HepG2 (cell line): Measurements from ENCODE around the gene HDAC4. TPM values are rescaled to one million over a fixed set of nuclear protein-coding genes. Genes with fewer than 3 reads are reported as not detected.

Experiments
- ATAC-seq: fragments of 200-7000 bp; cut with Tn5 transposase; 3 replicates; pipeline ENCODE4 v1.9.1; 2020; ENCODE audit warnings: mild to moderate bottlenecking, moderate library complexity
- BruUV-seq: library from RNA; stranded (reverse); fragments of 400-500 nt; replicated peaks from 2 replicates; lab custom pipeline; 2021; lab: Mats Ljungman, UMichigan
- CTCF ChIA-PET: fragments of 300-600 bp; formaldehyde crosslinking; extraction: SDS; loops from one replicate; lab custom pipeline; 2021; ENCODE audit warnings: low total read pairs, inconsistent platforms, low intra/inter-chr PET ratio; lab: Yijun Ruan, JAX
- POLR2A ChIA-PET: fragments of 350-600 bp; sonication (Branson Sonifier 250); formaldehyde crosslinking; loops from one replicate; lab custom pipeline; 2020; ENCODE audit warnings: antibody characterized with exemption, inconsistent platforms; lab: Yijun Ruan, JAX
- DNase-seq: peaks from one replicate; pipeline ENCODE4 v3.0.0-alpha.2; 2015; ENCODE audit warnings: low spot score
- FAIRE-seq: peaks from 3 replicates; lab custom pipeline; 2011; peaks lifted over from hg19 to GRCh38; lab: Jason Lieb, UNC
- H2AFZ ChIP-seq: one replicate; pipeline ENCODE4 v1.6.1; 2011; ENCODE audit warnings: low read length, inconsistent platforms
- H3K27ac ChIP-seq: fragments of 300-600 bp; 3 replicates; pipeline ENCODE4 v1.8.0; 2011; ENCODE audit warnings: mixed run types, mild to moderate bottlenecking, mixed read lengths, low read length, inconsistent platforms; ENCODE audit not compliant: insufficient read depth; ENCODE audit errors: extremely low read length
- H3K27me3 ChIP-seq, 2 experiments: fragments of 200-600 bp in 1 of 2; 2 replicates in 1 of 2; 3 replicates in 1 of 2; pipeline versions ENCODE4 v1.6.0 to v1.8.0; 2011; ENCODE audit warnings: low read length in 2 of 2, mild to moderate bottlenecking in 2 of 2, moderate library complexity in 2 of 2, inconsistent platforms in 1 of 2; ENCODE audit not compliant: insufficient read depth in 2 of 2, control insufficient read depth in 1 of 2
- H3K36me3 ChIP-seq, 2 experiments: fragments of 200-600 bp in 1 of 2; replicated peaks in 1 of 2; 2 replicates in 1 of 2; 3 replicates in 1 of 2; pipeline versions ENCODE4 v1.5.1 to v1.8.0; 2011; ENCODE audit warnings: low read length in 2 of 2, inconsistent platforms in 1 of 2; ENCODE audit not compliant: insufficient read depth in 2 of 2, control insufficient read depth in 1 of 2
- H3K4me1 ChIP-seq: 2 replicates; pipeline ENCODE4 v1.5.1; 2012; ENCODE audit warnings: low read length, inconsistent platforms; ENCODE audit not compliant: insufficient read depth
- H3K4me2 ChIP-seq: 2 replicates; pipeline ENCODE4 v1.6.0; 2011; ENCODE audit warnings: low read depth, low read length, inconsistent platforms
- H3K4me3 ChIP-seq, 3 experiments: fragments of 200-600 bp in 1 of 3; sonication (generic), shearing (Covaris generic) in 1 of 3; replicated peaks in 1 of 3; 2 replicates each; pipeline ENCODE4 v1.5.1; 2011 to 2016; ENCODE audit warnings: low read length in 3 of 3, inconsistent platforms in 2 of 3, low read depth in 2 of 3, mild to moderate bottlenecking in 2 of 3, control low read depth in 1 of 3, mixed read lengths in 1 of 3; ENCODE audit not compliant: insufficient read depth in 1 of 3
- H3K79me2 ChIP-seq: one replicate; pipeline ENCODE4 v1.6.1; 2011; ENCODE audit warnings: low read length, inconsistent platforms; ENCODE audit not compliant: insufficient read depth
- H3K9ac ChIP-seq: 2 replicates; pipeline ENCODE4 v1.6.0; 2011; ENCODE audit warnings: mild to moderate bottlenecking, low read depth, low read length, inconsistent platforms; ENCODE audit not compliant: insufficient read depth
- H3K9me3 ChIP-seq: 2 replicates; pipeline ENCODE4 v1.5.1; 2012; ENCODE audit warnings: mild to moderate bottlenecking, low read length
- H4K20me1 ChIP-seq: 2 replicates; pipeline ENCODE4 v1.6.0; 2011; ENCODE audit warnings: inconsistent platforms, mild to moderate bottlenecking, low read length, moderate library complexity; ENCODE audit not compliant: insufficient read depth
- BCL3 ChIP-seq: sonication (generic); formaldehyde crosslinking; IDR thresholded peaks from 2 replicates; pipeline ENCODE4 v1.5.1; 2020; ENCODE audit warnings: mild to moderate bottlenecking, missing genetic modification reagents, moderate library complexity
- DMAP1 ChIP-seq: IDR thresholded peaks from 2 replicates; pipeline ENCODE4 v1.6.1; 2016
- NFKBIZ ChIP-seq: IDR thresholded peaks from 2 replicates; pipeline ENCODE4 v1.6.1; 2018; ENCODE audit warnings: missing genetic modification reagents, missing compliant biosample characterization
- ZBTB49 ChIP-seq: sonication (generic); formaldehyde crosslinking; IDR thresholded peaks from 2 replicates; pipeline ENCODE4 v1.4.0; 2020; ENCODE audit warnings: missing genetic modification reagents, borderline replicate concordance
- ZNF234 ChIP-seq: sonication (generic); formaldehyde crosslinking; conservative IDR thresholded peaks from 2 replicates; pipeline ENCODE4 v1.5.1; 2020; ENCODE audit warnings: mild to moderate bottlenecking, missing genetic modification reagents
- ZNF740 ChIP-seq: sonication (generic); formaldehyde crosslinking; IDR thresholded peaks from 2 replicates; pipeline ENCODE4 v1.4.0; 2020; ENCODE audit warnings: missing genetic modification reagents
- WGBS: methylation state at CpG from one replicate; pipeline ENCODE4 v1.1.6; 2017; ENCODE audit warnings: low lambda C conversion rate; 5-methylcytosine and 5-hydroxymethylcytosine counted together
- in situ Hi-C: cut with HindIII; loops from 2 replicates; pipeline ENCODE4 v1.10.0; 2017; ENCODE audit warnings: low pct_unique_long_range_greater_than_20kb; ENCODE audit not compliant: extremely low pct_ligation_motif_present
- intact Hi-C: fragments of 100-400 bp; cut with micrococcal nuclease; formaldehyde crosslinking; loops from one replicate; pipeline ENCODE4 v1.10.0; 2022; ENCODE audit not compliant: unreplicated experiment
- polyA plus RNA-seq, 8 experiments: library from polyadenylated mRNA; depleted of rRNA in 3 of 8; stranded (reverse) in 7 of 8; unstranded in 1 of 8; fragments of >200 nt; fragmentation: Illumina TruSeq in 4 of 8; extraction: Trizol in 4 of 8; gene quantifications; 2 replicates each; pipeline versions ENCODE4 v1.2.1 to v1.2.3, GENCODE V29; 2011 to 2016; ENCODE audit warnings: low read depth in 4 of 8, missing spikeins in 1 of 8, mixed read lengths in 1 of 8; ENCODE audit not compliant: insufficient read depth in 1 of 8
- total RNA-seq, 5 experiments: library from RNA; depleted of rRNA; stranded (reverse); fragments of >200 nt; fragmentation: Illumina TruSeq; extraction: Trizol; gene quantifications; 2 replicates each; pipeline ENCODE4 v1.2.3, GENCODE V29; 2016; ENCODE audit warnings: low read depth in 1 of 5

The HDAC4 gene
- total and polyA plus RNA-seq, 2 of the 13 experiments (the other 11 are each of a cell fraction or from before 2014, with no cell fraction given) = 10.1 to 11.5 TPM

GRCh38 chr2:239258248-239258647 is 142.6 kb downstream of the HDAC4 start:
- FAIRE-seq = no peak
- no TSS peak for BruUV-seq

More at GRCh38 chr2:239258248-239258647, 142.6 kb downstream of the HDAC4 start:
- H3K4me3 ChIP-seq = no peak overlapping the region
- in situ Hi-C loops (no loop called here), intact Hi-C loops (no loop called here)
- POLR2A ChIA-PET = no interaction called here
- H3K9me3 ChIP-seq = no peaks in the 10 kb centered on the region
- no peak overlapping the region for H3K9ac ChIP-seq
- H3K4me1 ChIP-seq = peaks cover 32% of the 10 kb centered on the region
- TF ChIP-seq ZNF740 (CRISPR knock-in tag) (no peak), ZNF234 (CRISPR knock-in tag) (no peak), NFKBIZ (no peak), BCL3 (CRISPR knock-in tag) (no peak), DMAP1 (CRISPR knock-in tag) (no peak), ZBTB49 (CRISPR knock-in tag) (no peak)
- TF ChIP-seq, all 625 proteins: peak for 0
- Histone ChIP-seq H2AFZ (no peak overlapping the region), H3K4me2 (no peak overlapping the region), H3K79me2 (peaks cover 40% of the 10 kb centered on the region), H3K27me3 (no peaks in the 10 kb centered on the region), H3K36me3 (no peaks in the 10 kb centered on the region), H4K20me1 (peaks cover 9% of the 10 kb centered on the region; the same call in 1 of the 2 replicates), H3K27ac (no peak overlapping the region)
- CTCF ChIA-PET = no interaction called here
- 94% methylated on average over 8 of the region's 8 CpGs for WGBS
- no peak for DNase-seq
- no peak for ATAC-seq
